Fibroblast of lung (primary cell): ENCODE results near the gene ID3.

ENCODE experiments used
- EZH2 ChIP-seq: IDR thresholded peaks from 2 replicates; pipeline ENCODE4 v1.5.1; 2012; ENCODE audit warnings: low read length, control low read depth, mild to moderate bottlenecking; ENCODE audit errors: missing control alignments
- TF ChIP-seq, protein P1 (sequence below), 2 donors: IDR thresholded peaks in 1 of 2; conservative IDR thresholded peaks in 1 of 2; 1 replicate in 1 of 2; 2 replicates in 1 of 2; pipeline ENCODE4 v1.5.1; 2011 to 2012; ENCODE audit warnings: low read length in 2 of 2, control low read depth in 1 of 2, inconsistent platforms in 1 of 2, low read depth in 1 of 2, mild to moderate bottlenecking in 1 of 2

DNA sequence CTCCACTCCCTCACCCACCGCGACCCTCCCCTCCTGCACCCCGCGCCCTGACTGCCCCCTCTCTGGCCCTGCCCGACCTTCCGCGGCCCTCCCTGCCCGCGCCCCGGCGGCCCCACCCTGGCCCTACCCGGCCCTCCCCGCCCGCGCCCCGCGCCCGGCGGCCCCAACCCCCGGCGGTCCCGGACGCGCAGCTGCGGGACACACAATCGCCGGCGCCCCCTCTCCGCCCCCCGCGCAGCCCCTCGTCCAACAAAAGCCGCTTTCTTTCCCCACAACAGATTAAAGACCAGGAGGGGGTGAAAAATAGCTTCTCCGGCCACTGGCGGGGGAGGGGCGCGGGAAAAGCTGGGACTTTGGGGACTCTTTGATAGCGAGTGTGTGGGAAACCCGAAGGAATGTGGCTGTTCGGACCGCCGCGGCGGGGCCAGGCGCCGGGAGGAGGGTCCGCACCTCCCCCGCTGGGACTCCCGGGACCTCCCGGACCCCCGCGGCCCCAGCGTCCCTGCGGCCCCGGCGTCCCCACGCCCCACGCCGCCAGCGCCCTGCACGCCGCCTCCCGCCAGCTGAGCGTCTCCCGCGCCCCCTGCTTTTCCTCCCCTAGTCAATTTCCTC, 8.8 kb upstream of the ID3 start:
- TF ChIP-seq, protein P1, sequence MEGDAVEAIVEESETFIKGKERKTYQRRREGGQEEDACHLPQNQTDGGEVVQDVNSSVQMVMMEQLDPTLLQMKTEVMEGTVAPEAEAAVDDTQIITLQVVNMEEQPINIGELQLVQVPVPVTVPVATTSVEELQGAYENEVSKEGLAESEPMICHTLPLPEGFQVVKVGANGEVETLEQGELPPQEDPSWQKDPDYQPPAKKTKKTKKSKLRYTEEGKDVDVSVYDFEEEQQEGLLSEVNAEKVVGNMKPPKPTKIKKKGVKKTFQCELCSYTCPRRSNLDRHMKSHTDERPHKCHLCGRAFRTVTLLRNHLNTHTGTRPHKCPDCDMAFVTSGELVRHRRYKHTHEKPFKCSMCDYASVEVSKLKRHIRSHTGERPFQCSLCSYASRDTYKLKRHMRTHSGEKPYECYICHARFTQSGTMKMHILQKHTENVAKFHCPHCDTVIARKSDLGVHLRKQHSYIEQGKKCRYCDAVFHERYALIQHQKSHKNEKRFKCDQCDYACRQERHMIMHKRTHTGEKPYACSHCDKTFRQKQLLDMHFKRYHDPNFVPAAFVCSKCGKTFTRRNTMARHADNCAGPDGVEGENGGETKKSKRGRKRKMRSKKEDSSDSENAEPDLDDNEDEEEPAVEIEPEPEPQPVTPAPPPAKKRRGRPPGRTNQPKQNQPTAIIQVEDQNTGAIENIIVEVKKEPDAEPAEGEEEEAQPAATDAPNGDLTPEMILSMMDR (conservative IDR thresholded peaks at IDR 0.05 in 1 of 2, IDR thresholded peaks at IDR 0.05 in 1 of 2; ENCODE audit: low read depth in 1 of 2, low read length in 2 of 2) = no peak
- TF ChIP-seq EZH2 = no peak
